ENCODE data around the gene RBBP8.
A peak's percentile ranks its signal among the peaks of the same experiment; 100 is the strongest.

Gene RBBP8

GRCh38 chr18:22962004-22962403 lies 28.9 kb downstream of the RBBP8 start:
- peaks cover 8% of the 10 kb centered on the region for H3K4me1 Mint-ChIP-seq (ENCODE audit: low read depth)
- H3K27me3 Mint-ChIP-seq (ENCODE audit: low read depth) = no peaks in the 10 kb centered on the region
- H3K9me3 Mint-ChIP-seq = no peaks in the 10 kb centered on the region
- no peak overlapping the region for H3K27ac Mint-ChIP-seq
- H3K4me3 Mint-ChIP-seq = no peak overlapping the region
- H3K36me3 Mint-ChIP-seq (ENCODE audit: low read depth) = peaks cover 13% of the 10 kb centered on the region

- Mint-ChIP-seq H3K4me3 (no peak overlapping the region), H3K4me1 (ENCODE audit: low read depth) (no peaks in the 10 kb centered on the region), H3K36me3 (ENCODE audit: low read depth) (peaks cover 11% of the 10 kb centered on the region), H3K27me3 (ENCODE audit: low read depth) (no peaks in the 10 kb centered on the region), H3K9me3 (no peaks in the 10 kb centered on the region), H3K27ac (no peak overlapping the region)
Measured at GRCh38 chr18:22964116-22964515, 31.0 kb downstream of the RBBP8 start.

GRCh38 chr18:22964722-22965121 lies 31.6 kb downstream of the RBBP8 start:
- no peaks in the 10 kb centered on the region for H3K27me3 Mint-ChIP-seq (ENCODE audit: low read depth)
- peaks cover 11% of the 10 kb centered on the region for H3K36me3 Mint-ChIP-seq (ENCODE audit: low read depth)
- no peaks in the 10 kb centered on the region for H3K9me3 Mint-ChIP-seq
- H3K4me3 Mint-ChIP-seq = no peak overlapping the region
- H3K4me1 Mint-ChIP-seq (ENCODE audit: low read depth) = no peaks in the 10 kb centered on the region
- no peak overlapping the region for H3K27ac Mint-ChIP-seq

- no peaks in the 10 kb centered on the region for H3K9me3 Mint-ChIP-seq
- no peak overlapping the region for H3K27ac Mint-ChIP-seq
- H3K36me3 Mint-ChIP-seq (ENCODE audit: low read depth) = peaks cover 12% of the 10 kb centered on the region
- no peaks in the 10 kb centered on the region for H3K4me1 Mint-ChIP-seq (ENCODE audit: low read depth)
- no peaks in the 10 kb centered on the region for H3K27me3 Mint-ChIP-seq (ENCODE audit: low read depth)
- no peak overlapping the region for H3K4me3 Mint-ChIP-seq
Measured at GRCh38 chr18:22971038-22971437, 37.9 kb downstream of the RBBP8 start.

- peaks cover 12% of the 10 kb centered on the region for H3K36me3 Mint-ChIP-seq (ENCODE audit: low read depth)
- H3K9me3 Mint-ChIP-seq = no peaks in the 10 kb centered on the region
- H3K4me1 Mint-ChIP-seq (ENCODE audit: low read depth) = peaks cover 11% of the 10 kb centered on the region
- H3K4me3 Mint-ChIP-seq = no peak overlapping the region
- no peaks in the 10 kb centered on the region for H3K27me3 Mint-ChIP-seq (ENCODE audit: low read depth)
- no peak overlapping the region for H3K27ac Mint-ChIP-seq
Measured at GRCh38 chr18:22974001-22974400, 40.9 kb downstream of the RBBP8 start.

GRCh38 chr18:22974707-22975106 lies 41.6 kb downstream of the RBBP8 start:
- Mint-ChIP-seq H3K4me1 (ENCODE audit: low read depth) (peaks cover 11% of the 10 kb centered on the region), H3K4me3 (no peak overlapping the region), H3K27ac (no peak overlapping the region), H3K36me3 (ENCODE audit: low read depth) (peaks cover 14% of the 10 kb centered on the region), H3K9me3 (no peaks in the 10 kb centered on the region), H3K27me3 (ENCODE audit: low read depth) (no peaks in the 10 kb centered on the region)

- H3K9me3 Mint-ChIP-seq = no peaks in the 10 kb centered on the region
- H3K27me3 Mint-ChIP-seq (ENCODE audit: low read depth) = no peaks in the 10 kb centered on the region
- H3K4me3 Mint-ChIP-seq = no peak overlapping the region
- peaks cover 19% of the 10 kb centered on the region for H3K36me3 Mint-ChIP-seq (ENCODE audit: low read depth)
- peaks cover 15% of the 10 kb centered on the region for H3K4me1 Mint-ChIP-seq (ENCODE audit: low read depth)
- no peak overlapping the region for H3K27ac Mint-ChIP-seq
Measured at GRCh38 chr18:22975508-22975907, 42.4 kb downstream of the RBBP8 start.

- no peak overlapping the region for H3K4me3 Mint-ChIP-seq
- no peaks in the 10 kb centered on the region for H3K27me3 Mint-ChIP-seq (ENCODE audit: low read depth)
- peak overlapping the region; percentile 65 for H3K27ac Mint-ChIP-seq
- H3K9me3 Mint-ChIP-seq = no peaks in the 10 kb centered on the region
- peaks cover 15% of the 10 kb centered on the region for H3K36me3 Mint-ChIP-seq (ENCODE audit: low read depth)
- peaks cover 15% of the 10 kb centered on the region for H3K4me1 Mint-ChIP-seq (ENCODE audit: low read depth)
Measured at GRCh38 chr18:22977847-22978701, 44.9 kb downstream of the RBBP8 start.

- Mint-ChIP-seq H3K36me3 (ENCODE audit: low read depth) (peaks cover 18% of the 10 kb centered on the region), H3K4me1 (ENCODE audit: low read depth) (peaks cover 15% of the 10 kb centered on the region), H3K27ac (peak overlapping the region; percentile 27), H3K27me3 (ENCODE audit: low read depth) (no peaks in the 10 kb centered on the region), H3K4me3 (no peak overlapping the region), H3K9me3 (no peaks in the 10 kb centered on the region)
Measured at GRCh38 chr18:22980394-22980793, 47.3 kb downstream of the RBBP8 start.

- peaks cover 20% of the 10 kb centered on the region for H3K36me3 Mint-ChIP-seq (ENCODE audit: low read depth)
- peaks cover 15% of the 10 kb centered on the region for H3K4me1 Mint-ChIP-seq (ENCODE audit: low read depth)
- H3K9me3 Mint-ChIP-seq = no peaks in the 10 kb centered on the region
- H3K4me3 Mint-ChIP-seq = no peak overlapping the region
- H3K27ac Mint-ChIP-seq = no peak overlapping the region
- no peaks in the 10 kb centered on the region for H3K27me3 Mint-ChIP-seq (ENCODE audit: low read depth)
Measured at GRCh38 chr18:22981274-22982133, 48.4 kb downstream of the RBBP8 start.

GRCh38 chr18:22983175-22983574 lies 50.0 kb downstream of the RBBP8 start:
- peaks cover 11% of the 10 kb centered on the region for H3K4me1 Mint-ChIP-seq (ENCODE audit: low read depth)
- H3K36me3 Mint-ChIP-seq (ENCODE audit: low read depth) = peaks cover 20% of the 10 kb centered on the region
- no peaks in the 10 kb centered on the region for H3K27me3 Mint-ChIP-seq (ENCODE audit: low read depth)
- H3K9me3 Mint-ChIP-seq = no peaks in the 10 kb centered on the region
- no peak overlapping the region for H3K27ac Mint-ChIP-seq
- no peak overlapping the region for H3K4me3 Mint-ChIP-seq

- Mint-ChIP-seq H3K9me3 (no peaks in the 10 kb centered on the region), H3K27me3 (ENCODE audit: low read depth) (no peaks in the 10 kb centered on the region), H3K4me3 (no peak overlapping the region), H3K4me1 (ENCODE audit: low read depth) (peaks cover 2% of the 10 kb centered on the region), H3K36me3 (ENCODE audit: low read depth) (peaks cover 12% of the 10 kb centered on the region), H3K27ac (no peak overlapping the region)
Measured at GRCh38 chr18:22985250-22985649, 52.1 kb downstream of the RBBP8 start.

- no peaks in the 10 kb centered on the region for H3K27me3 Mint-ChIP-seq (ENCODE audit: low read depth)
- peaks cover 13% of the 10 kb centered on the region for H3K36me3 Mint-ChIP-seq (ENCODE audit: low read depth)
- H3K9me3 Mint-ChIP-seq = no peaks in the 10 kb centered on the region
Measured at GRCh38 chr18:22987547-22988189, 54.5 kb downstream of the RBBP8 start.

GRCh38 chr18:22988208-22988607 lies 55.1 kb downstream of the RBBP8 start:
- H3K9me3 Mint-ChIP-seq = no peaks in the 10 kb centered on the region
- no peak overlapping the region for H3K4me3 Mint-ChIP-seq
- no peaks in the 10 kb centered on the region for H3K27me3 Mint-ChIP-seq (ENCODE audit: low read depth)
- peaks cover 13% of the 10 kb centered on the region for H3K36me3 Mint-ChIP-seq (ENCODE audit: low read depth)
- H3K27ac Mint-ChIP-seq = no peak overlapping the region
- no peaks in the 10 kb centered on the region for H3K4me1 Mint-ChIP-seq (ENCODE audit: low read depth)

More at GRCh38 chr18:22987547-22988189, 54.5 kb downstream of the RBBP8 start:
- no peak overlapping the region for H3K4me3 Mint-ChIP-seq
- H3K27ac Mint-ChIP-seq = no peak overlapping the region
- H3K4me1 Mint-ChIP-seq (ENCODE audit: low read depth) = no peaks in the 10 kb centered on the region

Data from T-helper 1 cell treated with Interleukin-12 subunit alpha and Interleukin-12 subunit beta and Interleukin-4 antibody, amounts not matched to agents 30 μg/mL and 1 μg/mL, for 36 hours (primary cell).